T-helper 17 cell (primary cell): ENCODE measurements around the gene RPS10. TPM values are rescaled to one million over a fixed set of nuclear protein-coding genes. Genes with fewer than 3 reads are reported as not detected.

Experiments used
- ATAC-seq: fragments of 150-1000 bp; cut with Tn5 transposase; 2 replicates; pipeline ENCODE4 v1.10.0; 2021; ENCODE audit warnings: mild to moderate bottlenecking, moderate library complexity
- DNase-seq, 3 donors: peaks; one replicate each; pipeline versions ENCODE4 v3.0.0 to v3.0.0-alpha.2; 2020 to 2021
- H3K9me3 ChIP-seq: one replicate; pipeline ENCODE4 v1.7.0; 2013; ENCODE audit warnings: low read length, mild to moderate bottlenecking; ENCODE audit not compliant: control insufficient read depth, poor library complexity, severe bottlenecking
- H3K27ac Mint-ChIP-seq: one replicate; pipeline ENCODE4 v1.8.0; 2022; ENCODE audit warnings: mild to moderate bottlenecking, moderate library complexity, mixed read lengths
- H3K27me3 Mint-ChIP-seq: one replicate; pipeline ENCODE4 v1.8.0; 2022; ENCODE audit warnings: mixed read lengths
- H3K36me3 Mint-ChIP-seq: one replicate; pipeline ENCODE4 v1.8.0; 2022; ENCODE audit warnings: low read depth, mixed read lengths
- H3K4me1 Mint-ChIP-seq: one replicate; pipeline ENCODE4 v1.8.0; 2022; ENCODE audit warnings: mild to moderate bottlenecking, mixed read lengths
- H3K4me3 Mint-ChIP-seq: one replicate; pipeline ENCODE4 v1.8.0; 2022; ENCODE audit warnings: mild to moderate bottlenecking, moderate library complexity, mixed read lengths
- total RNA-seq, 4 donors: library from RNA in 2 of 4; stranded (reverse) in 2 of 4; gene quantifications; one replicate each; pipeline ENCODE4 v1.2.3 and lab custom pipeline; 2022 to 2026

The RPS10 gene
- total RNA-seq, 2 donors from 2014 or later: 2,447 to 2,547 TPM

DNA sequence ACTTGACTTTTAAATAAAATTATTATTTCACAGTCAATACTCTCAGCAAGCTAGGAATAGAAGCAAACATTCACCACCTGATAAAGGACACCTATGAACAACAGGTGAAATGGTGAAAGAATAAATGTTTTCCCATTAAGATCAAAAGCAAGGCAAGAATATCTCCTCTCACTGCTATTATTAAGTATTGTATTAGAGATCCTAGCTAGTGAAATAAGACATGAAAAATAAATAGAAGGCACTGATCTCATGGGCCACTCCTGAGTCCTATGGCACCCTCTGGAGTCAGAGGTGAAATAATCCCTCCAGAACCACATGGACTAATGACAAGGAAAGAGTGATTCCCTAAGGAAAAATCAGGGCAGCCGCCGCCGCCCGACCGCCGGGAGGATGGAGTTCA is 29.4 kb downstream of the RPS10 start:
- ATAC-seq (no peak), DNase-seq (no peak)
- peaks cover 7% of the 10 kb centered on the region for H3K4me1 Mint-ChIP-seq
- H3K9me3 ChIP-seq: no peaks in the 10 kb centered on the region
- no peak overlapping the region for H3K4me3 Mint-ChIP-seq
- no peak overlapping the region for H3K27ac Mint-ChIP-seq
- no peaks in the 10 kb centered on the region for H3K36me3 Mint-ChIP-seq
- no peaks in the 10 kb centered on the region for H3K27me3 Mint-ChIP-seq

DNA sequence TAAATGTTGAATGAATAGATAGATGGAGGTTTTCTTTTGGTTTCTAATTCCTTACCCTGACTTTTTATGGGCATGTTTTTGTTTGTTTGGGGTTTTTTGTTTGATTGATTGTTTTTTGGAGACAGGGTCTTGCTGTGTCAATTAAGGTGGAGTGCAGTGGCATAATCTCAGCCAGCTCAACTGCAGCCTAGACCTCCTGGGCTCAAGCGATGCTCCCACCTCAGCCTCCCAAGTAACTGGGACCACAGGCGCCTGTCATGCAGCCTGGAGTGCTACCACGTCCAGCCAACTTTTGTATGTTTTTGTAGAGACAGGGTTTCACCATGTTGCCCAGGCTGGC is 31.9 kb downstream of the RPS10 start:
- no peaks in the 10 kb centered on the region for H3K36me3 Mint-ChIP-seq
- no peak for DNase-seq
- H3K9me3 ChIP-seq: no peaks in the 10 kb centered on the region
- no peak for ATAC-seq
- H3K27ac Mint-ChIP-seq: no peak overlapping the region
- no peak overlapping the region for H3K4me3 Mint-ChIP-seq
- H3K4me1 Mint-ChIP-seq: peaks cover 10% of the 10 kb centered on the region
- no peaks in the 10 kb centered on the region for H3K27me3 Mint-ChIP-seq

DNA sequence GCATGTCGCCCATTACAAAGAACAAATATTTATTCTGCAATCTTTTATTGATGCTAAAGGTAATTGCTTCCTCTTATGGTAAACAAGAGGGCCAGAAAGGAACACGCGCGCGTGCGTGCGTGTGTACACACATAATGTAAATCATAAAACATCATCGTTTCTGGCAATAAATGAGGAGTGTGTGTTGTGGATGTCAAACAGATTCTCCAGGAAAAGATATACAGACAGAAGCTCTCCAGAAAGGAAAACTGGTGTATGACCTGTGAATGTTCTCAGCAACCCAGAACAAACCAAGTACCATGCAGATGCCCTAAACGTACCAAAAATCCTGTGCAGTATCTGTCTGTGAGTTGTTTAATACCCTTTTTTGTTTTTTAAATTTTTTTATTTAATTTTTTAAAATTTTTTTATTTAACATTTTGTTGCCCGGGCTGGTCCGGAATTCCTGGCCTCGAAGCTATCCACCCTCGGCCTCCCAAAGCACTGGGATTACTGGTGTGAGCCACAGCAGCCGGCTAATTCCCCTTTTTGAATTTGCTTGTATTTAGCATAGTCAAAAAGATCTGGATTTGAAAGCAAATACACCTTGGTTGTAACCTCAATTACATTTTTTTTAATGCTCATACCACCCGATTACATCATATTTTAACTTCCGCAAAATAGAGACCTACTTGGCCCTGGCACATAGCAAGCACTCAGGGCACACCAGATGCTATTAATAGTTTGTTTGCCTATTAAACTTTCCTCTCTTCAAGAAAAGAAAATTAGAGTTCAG is 32.5 kb downstream of the RPS10 start:
- H3K4me1 Mint-ChIP-seq: peaks cover 10% of the 10 kb centered on the region
- H3K27ac Mint-ChIP-seq: peak overlapping the region; percentile 74
- H3K27me3 Mint-ChIP-seq: no peaks in the 10 kb centered on the region
- no peaks in the 10 kb centered on the region for H3K36me3 Mint-ChIP-seq
- no peak for DNase-seq
- no peak overlapping the region for H3K4me3 Mint-ChIP-seq
- no peaks in the 10 kb centered on the region for H3K9me3 ChIP-seq
- no peak for ATAC-seq

DNA sequence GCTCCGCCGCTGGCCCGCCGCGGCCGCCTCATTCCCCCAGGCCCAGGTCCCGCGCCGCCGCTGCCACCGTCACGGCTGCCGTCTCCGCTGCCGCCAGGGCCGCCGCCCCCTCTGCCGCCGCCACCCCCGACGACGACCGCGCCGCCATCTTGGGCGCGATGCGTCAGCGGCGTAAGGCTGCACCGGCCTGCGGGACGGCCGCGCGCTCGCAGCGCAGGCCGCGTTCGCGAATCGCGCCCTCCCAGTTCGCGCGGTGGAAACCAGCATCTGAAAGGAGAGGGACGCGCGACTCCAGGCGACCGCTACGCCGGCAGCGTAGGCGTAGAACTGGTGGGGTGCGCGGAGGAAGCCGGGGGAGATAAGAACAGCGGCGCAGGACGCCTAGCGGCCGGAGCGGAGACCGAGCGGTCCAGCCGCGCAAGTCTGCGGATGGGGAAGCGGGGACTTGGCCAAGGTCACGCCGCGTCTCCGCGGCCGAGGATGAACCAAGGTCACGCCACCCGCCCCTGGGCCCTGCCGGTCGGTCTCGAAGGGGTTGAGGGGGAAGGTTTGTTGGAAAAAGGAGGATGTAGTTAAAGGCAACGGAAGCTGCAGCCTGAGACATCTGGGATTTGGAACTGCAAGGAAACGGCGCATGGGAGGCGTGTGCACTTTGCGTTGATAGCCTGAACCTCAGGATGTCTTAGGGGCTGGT is 33.2 kb downstream of the RPS10 start, which contains the start of gene NUDT3:
TSS of gene NUDT3 (minus strand) at position 173 of the 694 bp plus-strand sequence. CDS start 307 bp downstream, outside the sequence.
- DNase-seq (peak; percentile 85 to 91 (median 90)), ATAC-seq (peak; percentile 87)
- Mint-ChIP-seq H3K27me3 (no peaks in the 10 kb centered on the region), H3K4me1 (peaks cover 10% of the 10 kb centered on the region), H3K27ac (peak within 1 kb of the TSS; percentile 74), H3K36me3 (no peaks in the 10 kb centered on the region), H3K4me3 (no peak within 1 kb of the TSS)
- H3K9me3 ChIP-seq: no peaks in the 10 kb centered on the region

DNA sequence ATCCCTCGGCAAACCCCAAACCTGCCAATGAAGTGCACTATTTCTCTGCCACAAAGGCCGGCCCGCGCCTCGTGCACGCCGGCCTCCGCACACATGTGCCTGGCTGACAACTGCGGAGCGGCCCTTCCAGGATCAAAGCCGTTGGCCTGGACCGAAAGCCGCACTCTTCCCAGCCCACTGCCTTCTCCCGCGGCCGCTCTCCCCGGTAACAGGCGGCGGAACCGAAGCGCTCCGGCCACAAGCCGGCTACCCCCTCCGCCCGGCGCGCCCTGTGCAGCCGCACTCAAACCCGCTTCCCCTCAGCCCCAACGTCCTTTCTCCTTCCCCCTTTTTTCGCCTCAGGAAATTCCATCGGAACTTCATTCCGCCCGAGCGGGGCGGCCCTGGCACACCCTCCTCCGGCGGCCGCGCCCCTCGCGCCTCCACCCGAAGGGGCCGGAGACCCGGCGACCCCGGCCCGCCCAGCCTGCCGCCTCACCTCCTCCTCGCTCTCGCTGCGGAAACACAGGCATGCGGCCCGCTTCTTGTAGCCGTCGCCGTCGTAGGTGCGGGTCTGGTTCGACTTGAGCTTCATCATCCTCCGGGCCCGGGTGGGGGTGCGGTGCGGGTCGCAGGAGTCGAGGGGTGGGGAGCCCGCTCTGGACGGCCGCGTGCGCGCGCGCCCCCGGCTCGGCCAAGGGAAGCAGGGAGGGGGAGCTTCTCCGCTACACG is 33.9 kb downstream of the RPS10 start:
- Mint-ChIP-seq H3K4me1 (peaks cover 11% of the 10 kb centered on the region), H3K27ac (no peak overlapping the region), H3K4me3 (no peak overlapping the region), H3K36me3 (no peaks in the 10 kb centered on the region), H3K27me3 (no peaks in the 10 kb centered on the region)
- DNase-seq (peak in 2 of 3 donors; percentile 26 to 30), ATAC-seq (peak; percentile 13)
- H3K9me3 ChIP-seq: no peaks in the 10 kb centered on the region

DNA sequence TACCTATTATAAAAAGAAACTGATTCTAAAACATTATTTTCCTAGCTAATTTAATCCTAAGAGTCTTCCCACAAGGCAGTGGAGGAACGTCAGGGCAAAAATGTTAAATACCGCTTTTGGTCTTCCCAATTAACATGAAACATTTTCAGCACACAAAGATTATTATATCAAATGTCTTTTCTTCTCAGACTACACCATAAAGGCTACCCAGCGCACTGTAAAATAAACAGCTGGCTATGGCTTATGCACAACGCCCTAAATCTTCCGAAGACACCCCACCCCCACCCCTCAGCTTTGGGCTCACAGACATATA is 34.4 kb downstream of the RPS10 start:
- Mint-ChIP-seq H3K4me1 (peaks cover 14% of the 10 kb centered on the region), H3K36me3 (no peaks in the 10 kb centered on the region), H3K27ac (no peak overlapping the region), H3K27me3 (no peaks in the 10 kb centered on the region), H3K4me3 (no peak overlapping the region)
- ATAC-seq (no peak), DNase-seq (no peak)
- no peaks in the 10 kb centered on the region for H3K9me3 ChIP-seq

DNA sequence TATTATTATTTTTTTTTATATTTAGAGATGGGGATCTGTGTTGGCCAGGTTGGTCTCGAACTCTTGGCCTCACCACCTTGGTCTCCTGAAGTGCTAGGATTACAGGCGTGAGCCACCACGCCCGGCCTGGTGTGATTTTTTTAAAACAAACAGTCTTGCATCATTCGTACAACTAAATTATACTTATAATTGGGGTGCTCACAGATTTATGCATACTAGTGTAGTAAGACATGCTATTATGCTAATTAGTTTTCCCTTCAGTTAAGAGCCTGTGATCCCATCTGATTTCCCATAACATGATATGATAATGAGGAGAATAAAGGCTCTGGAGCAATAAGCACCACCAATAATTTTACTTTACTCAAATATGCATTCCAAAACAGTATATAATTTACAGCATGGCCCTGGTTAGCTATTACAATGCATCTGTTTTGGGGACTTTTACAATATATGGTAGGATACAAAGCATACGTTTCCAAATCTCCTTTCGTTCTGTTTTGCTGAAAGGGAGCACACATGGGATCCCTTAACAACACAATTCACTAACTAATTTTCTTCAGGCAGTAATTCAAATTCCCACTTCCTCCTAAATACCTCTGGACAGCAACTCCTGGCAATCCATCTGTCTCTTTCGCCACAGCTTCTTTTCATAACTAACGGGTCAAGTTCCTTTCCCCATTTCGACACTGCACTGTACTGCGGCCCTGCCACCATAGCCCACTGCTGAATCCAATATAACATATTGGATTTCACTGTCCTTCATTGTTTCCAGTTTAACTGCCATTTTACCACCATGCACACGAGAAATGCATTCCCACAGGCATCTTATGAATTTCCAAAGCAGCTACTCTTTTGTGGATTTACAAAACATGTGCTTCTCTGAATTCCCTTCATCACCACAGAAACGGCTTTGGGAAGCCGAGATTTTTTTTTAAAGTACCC is 35.1 kb downstream of the RPS10 start:
- Mint-ChIP-seq H3K27me3 (no peaks in the 10 kb centered on the region), H3K36me3 (no peaks in the 10 kb centered on the region), H3K27ac (no peak overlapping the region), H3K4me1 (peaks cover 16% of the 10 kb centered on the region), H3K4me3 (no peak overlapping the region)
- no peaks in the 10 kb centered on the region for H3K9me3 ChIP-seq
- ATAC-seq: no peak
- DNase-seq: no peak

DNA sequence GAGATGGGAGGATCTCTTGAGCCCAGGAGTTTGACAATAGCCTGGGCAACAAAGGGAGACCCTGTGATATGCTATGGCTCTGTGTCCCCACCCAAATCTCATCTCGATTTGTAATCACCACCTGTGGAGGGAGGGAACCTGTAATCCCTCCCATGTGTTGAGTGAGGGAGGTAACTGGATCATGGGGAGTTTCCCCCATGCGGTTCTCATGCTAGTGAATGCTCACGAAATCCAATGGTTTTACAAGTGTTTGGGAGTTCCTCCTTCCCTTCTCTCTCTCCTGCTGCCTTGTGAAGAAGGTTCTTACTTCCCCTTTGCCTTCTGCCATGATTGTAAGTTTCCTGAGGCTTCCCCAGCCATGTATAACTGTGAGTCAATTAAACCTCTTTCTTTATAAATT is 36.8 kb downstream of the RPS10 start:
- Mint-ChIP-seq H3K27ac (no peak overlapping the region), H3K4me3 (no peak overlapping the region), H3K4me1 (peaks cover 26% of the 10 kb centered on the region), H3K36me3 (no peaks in the 10 kb centered on the region), H3K27me3 (no peaks in the 10 kb centered on the region)
- no peaks in the 10 kb centered on the region for H3K9me3 ChIP-seq
- ATAC-seq (no peak), DNase-seq (no peak)

DNA sequence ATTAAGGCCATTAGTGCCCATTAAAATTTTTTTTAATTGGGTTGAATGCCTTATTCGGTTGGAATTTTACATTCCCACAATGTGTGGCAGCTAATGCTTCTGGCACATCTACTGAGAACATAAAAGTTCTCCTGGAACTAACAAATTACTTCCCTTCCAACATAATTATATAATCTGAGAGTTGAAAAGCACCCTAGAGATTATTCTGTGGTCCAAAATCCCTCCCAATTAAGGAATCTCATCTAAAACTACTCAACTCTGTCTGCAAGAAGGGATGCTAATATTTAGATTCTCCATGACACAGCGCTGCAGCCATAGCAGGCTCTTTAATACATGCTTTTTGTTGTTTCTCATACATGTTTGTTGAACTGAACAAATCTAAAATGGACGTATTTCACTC is 37.4 kb downstream of the RPS10 start:
- Mint-ChIP-seq H3K27me3 (no peaks in the 10 kb centered on the region), H3K36me3 (peaks cover 3% of the 10 kb centered on the region), H3K27ac (no peak overlapping the region), H3K4me1 (peaks cover 29% of the 10 kb centered on the region), H3K4me3 (no peak overlapping the region)
- DNase-seq (no peak), ATAC-seq (no peak)
- H3K9me3 ChIP-seq: no peaks in the 10 kb centered on the region

DNA sequence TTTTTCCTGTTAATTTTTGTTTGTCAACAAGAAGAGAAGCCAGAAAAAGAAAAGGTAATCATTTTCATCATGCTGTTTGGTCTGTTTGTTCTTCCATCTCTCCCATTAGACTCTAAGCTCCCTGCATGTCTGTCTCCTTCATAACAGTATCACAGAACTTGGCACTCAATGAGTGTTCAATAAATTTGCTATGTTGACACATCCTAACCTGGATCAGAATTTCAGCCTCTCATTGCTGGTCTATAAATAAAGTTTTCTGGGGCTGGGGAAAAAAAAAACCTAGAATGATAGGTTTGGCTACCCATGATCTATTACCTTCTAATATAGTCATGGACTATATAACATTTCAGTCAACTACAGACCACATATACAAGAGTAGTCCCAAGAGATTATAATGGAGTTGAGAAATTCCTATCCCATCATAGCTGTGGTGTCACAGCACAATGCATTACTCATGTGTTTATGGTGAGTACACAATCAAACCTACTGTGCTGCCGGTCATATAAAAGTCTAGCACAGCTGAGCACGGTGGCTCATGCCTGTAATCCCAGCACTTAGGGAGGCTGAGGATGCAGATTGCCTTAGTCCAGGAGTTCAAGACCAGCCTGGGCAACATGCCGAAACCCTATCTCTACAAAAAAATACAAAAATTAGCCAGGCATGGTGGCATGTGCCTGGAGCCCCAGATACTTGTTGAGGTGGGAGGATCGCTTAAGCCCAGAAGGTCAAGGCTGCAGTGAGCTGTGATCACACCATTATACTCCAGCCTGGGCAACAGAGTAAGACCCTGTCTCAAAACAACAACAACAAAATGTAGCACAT is 39.3 kb downstream of the RPS10 start:
- peak overlapping the region; percentile 49 for H3K27ac Mint-ChIP-seq
- DNase-seq (no peak), ATAC-seq (no peak)
- peaks cover 27% of the 10 kb centered on the region for H3K4me1 Mint-ChIP-seq
- no peaks in the 10 kb centered on the region for H3K9me3 ChIP-seq
- H3K36me3 Mint-ChIP-seq: peaks cover 5% of the 10 kb centered on the region
- H3K27me3 Mint-ChIP-seq: no peaks in the 10 kb centered on the region
- no peak overlapping the region for H3K4me3 Mint-ChIP-seq

DNA sequence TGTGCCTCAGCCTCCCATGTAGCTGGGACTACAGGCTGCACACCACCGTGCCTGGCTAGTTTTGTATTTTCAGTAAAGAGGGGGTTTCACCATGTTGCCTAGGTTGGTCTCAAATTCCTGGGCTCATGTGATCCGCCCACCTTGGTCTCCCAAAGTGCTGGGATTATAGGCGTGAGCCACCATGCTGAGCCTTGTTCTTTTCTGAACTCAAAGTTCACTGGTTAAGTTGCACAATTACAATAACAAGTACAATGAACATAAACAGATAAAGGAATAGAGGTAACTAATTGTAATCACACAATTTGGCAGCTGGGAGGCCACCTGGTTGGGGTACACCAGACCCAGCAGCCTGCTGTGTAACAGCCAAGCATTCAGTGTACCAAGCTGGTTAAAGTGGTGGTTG is 40.1 kb downstream of the RPS10 start:
- Mint-ChIP-seq H3K27ac (no peak overlapping the region), H3K27me3 (no peaks in the 10 kb centered on the region), H3K36me3 (peaks cover 5% of the 10 kb centered on the region), H3K4me3 (no peak overlapping the region), H3K4me1 (peaks cover 29% of the 10 kb centered on the region)
- H3K9me3 ChIP-seq: no peaks in the 10 kb centered on the region
- no peak for DNase-seq
- ATAC-seq: no peak
